HCT116 (cell line): ENCODE measurements around the gene VSIG10. TPM values are rescaled to one million over a fixed set of nuclear protein-coding genes. Genes with fewer than 3 reads are reported as not detected.

Experiments
- ATAC-seq: fragments of 200-7000 bp; cut with Tn5 transposase; 2 replicates; pipeline ENCODE4 v1.9.1; 2020; ENCODE audit warnings: mild to moderate bottlenecking, moderate library complexity
- BruUV-seq: library from RNA; stranded (reverse); fragments of 400-500 nt; replicated peaks from 2 replicates; lab custom pipeline; 2021; lab: Mats Ljungman, UMichigan
- CTCF ChIA-PET: fragments of 300-600 bp; sonication (Branson Sonifier 250); formaldehyde crosslinking; loops from one replicate; lab custom pipeline; 2021; ENCODE audit warnings: antibody characterized with exemption; lab: Charles Lee
- POLR2A ChIA-PET: fragments of 300-600, 350-600 bp; sonication (Branson Sonifier 250); formaldehyde crosslinking; loops from one replicate; lab custom pipeline; 2021; ENCODE audit warnings: antibody characterized with exemption; lab: Charles Lee
- RAD21 ChIA-PET, 2 experiments: fragments of 300-600 bp; sonication (Branson Sonifier 250); formaldehyde crosslinking; loops; one replicate each; lab custom pipeline; 2023; ENCODE audit warnings: low total read pairs in 2 of 2; ENCODE audit not compliant: uncharacterized antibody in 2 of 2, unreplicated experiment in 2 of 2, low non-redundant PET in 1 of 2; lab: Charles Lee
- DNase-seq: peaks from one replicate; pipeline ENCODE4 v3.0.0-alpha.2; 2010; ENCODE audit warnings: low read depth, low spot score
- H2AFZ ChIP-seq: fragments of 200-600 bp; shearing (Covaris generic), sonication (generic); 2 replicates; pipeline ENCODE4 v1.6.1; 2017; ENCODE audit warnings: low read depth, mixed run types, mixed read lengths, antibody characterized with exemption, low read length; ENCODE audit not compliant: poor library complexity, severe bottlenecking
- H3K27ac ChIP-seq: 2 replicates; pipeline ENCODE4 v1.5.1; 2012; ENCODE audit warnings: low read depth, low read length
- H3K27me3 ChIP-seq: fragments of 200-600 bp; sonication (generic); 2 replicates; pipeline ENCODE4 v1.6.1; 2016; ENCODE audit warnings: mixed run types, low read length, mixed read lengths; ENCODE audit not compliant: insufficient read depth
- H3K36me3 ChIP-seq, 2 experiments: fragments of 200-500 bp in 1 of 2; fragments of 200-600 bp in 1 of 2; sonication (Bioruptor generic) in 1 of 2; sonication (generic) in 1 of 2; 2 replicates each; pipeline versions ENCODE4 v1.5.1 to v1.6.1; 2014 to 2016; ENCODE audit warnings: low read length in 2 of 2, inconsistent platforms in 1 of 2, mixed read lengths in 1 of 2, mixed run types in 1 of 2; ENCODE audit not compliant: insufficient read depth in 2 of 2, control insufficient read depth in 1 of 2
- H3K4me1 ChIP-seq, 2 experiments: fragments of 200-600 bp in 1 of 2; sonication (generic) in 1 of 2; 2 replicates each; pipeline versions ENCODE4 v1.5.1 to v1.6.1; 2012 to 2017; ENCODE audit warnings: low read length in 2 of 2, inconsistent platforms in 1 of 2, mild to moderate bottlenecking in 1 of 2, mixed read lengths in 1 of 2, mixed run types in 1 of 2, moderate library complexity in 1 of 2; ENCODE audit not compliant: insufficient read depth in 2 of 2, control insufficient read depth in 1 of 2
- H3K4me2 ChIP-seq: fragments of 200-600 bp; sonication (generic); 2 replicates; pipeline ENCODE4 v1.6.1; 2017; ENCODE audit warnings: mixed run types, low read length, mixed read lengths
- H3K4me3 ChIP-seq, 2 experiments: fragments of 200-600 bp in 1 of 2; sonication (generic) in 1 of 2; replicated peaks in 1 of 2; 2 replicates each; pipeline ENCODE4 v1.5.1; 2011 to 2016; ENCODE audit warnings: low read length in 2 of 2, control low read depth in 1 of 2, low read depth in 1 of 2, mild to moderate bottlenecking in 1 of 2, mixed read lengths in 1 of 2, mixed run types in 1 of 2
- H3K79me2 ChIP-seq: fragments of 200-600 bp; sonication (generic); 2 replicates; pipeline ENCODE4 v1.6.1; 2017; ENCODE audit warnings: mild to moderate bottlenecking, mixed run types, low read length, moderate library complexity, mixed read lengths; ENCODE audit not compliant: insufficient read depth
- H3K9ac ChIP-seq: fragments of 200-600 bp; sonication (generic); 2 replicates; pipeline ENCODE4 v1.6.1; 2016; ENCODE audit warnings: low read length, mixed read lengths
- H3K9me2 ChIP-seq: fragments of 200-600 bp; sonication (generic), shearing (Covaris generic); 2 replicates; pipeline ENCODE4 v1.6.1; 2017; ENCODE audit warnings: mixed run types, mild to moderate bottlenecking, moderate library complexity; ENCODE audit not compliant: insufficient read depth
- H3K9me3 ChIP-seq, 2 experiments: fragments of 200-500 bp in 1 of 2; fragments of 200-600 bp in 1 of 2; sonication (Bioruptor generic) in 1 of 2; sonication (generic) in 1 of 2; 2 replicates each; pipeline ENCODE4 v1.6.1; 2014 to 2017; ENCODE audit warnings: low read length in 2 of 2, mixed read lengths in 2 of 2, inconsistent platforms in 1 of 2, low read depth in 1 of 2, mild to moderate bottlenecking in 1 of 2, mixed run types in 1 of 2, moderate library complexity in 1 of 2; ENCODE audit not compliant: control insufficient read depth in 1 of 2, insufficient read depth in 1 of 2
- H4K20me1 ChIP-seq: fragments of 200-600 bp; sonication (generic), shearing (Covaris generic); 2 replicates; pipeline ENCODE4 v1.6.1; 2017; ENCODE audit warnings: mixed run types, mild to moderate bottlenecking, moderate library complexity; ENCODE audit not compliant: insufficient read depth
- ATF3 ChIP-seq: IDR thresholded peaks from 2 replicates; pipeline ENCODE4 v1.6.1; 2012
- CEBPB ChIP-seq: IDR thresholded peaks from 2 replicates; pipeline ENCODE4 v1.6.1; 2012; ENCODE audit warnings: low read depth
- CTCF ChIP-seq, 3 experiments: fragments of 200-600 bp in 1 of 3; sonication (generic) in 1 of 3; IDR thresholded peaks in 2 of 3; conservative IDR thresholded peaks in 1 of 3; 2 replicates each; pipeline ENCODE4 v1.5.1; 2012 to 2017; ENCODE audit warnings: low read depth in 2 of 3, low read length in 2 of 3, antibody characterized with exemption in 1 of 3, borderline replicate concordance in 1 of 3, control low read depth in 1 of 3, mild to moderate bottlenecking in 1 of 3, mixed read lengths in 1 of 3, mixed run types in 1 of 3, moderate library complexity in 1 of 3; ENCODE audit not compliant: insufficient read depth in 1 of 3
- EGR1 ChIP-seq: IDR thresholded peaks from 2 replicates; pipeline ENCODE4 v1.6.1; 2012; ENCODE audit warnings: low read depth
- EZH2 ChIP-seq: fragments of 200-600 bp; sonication (generic); IDR thresholded peaks from 2 replicates; pipeline ENCODE4 v1.6.1; 2017; ENCODE audit warnings: antibody characterized with exemption, mixed run types
- EZH2phosphoT487 ChIP-seq: fragments of 200-600 bp; IDR thresholded peaks from 2 replicates; pipeline ENCODE4 v1.6.1; 2018; ENCODE audit warnings: antibody characterized with exemption, borderline replicate concordance
- FOSL1 ChIP-seq: IDR thresholded peaks from 2 replicates; pipeline ENCODE4 v1.6.1; 2012; ENCODE audit warnings: low read depth
- JUND ChIP-seq: IDR thresholded peaks from 2 replicates; pipeline ENCODE4 v1.6.1; 2012
- POLR2A ChIP-seq: IDR thresholded peaks from 2 replicates; pipeline ENCODE4 v1.7.0; 2011; ENCODE audit warnings: borderline replicate concordance; ENCODE audit not compliant: insufficient read depth, insufficient read length; ENCODE audit errors: extremely low read depth
- POLR2AphosphoS5 ChIP-seq: IDR thresholded peaks from 2 replicates; pipeline ENCODE4 v1.6.1; 2011; ENCODE audit warnings: mild to moderate bottlenecking, low read depth, low read length, moderate library complexity
- RAD21 ChIP-seq: IDR thresholded peaks from 2 replicates; pipeline ENCODE4 v1.6.1; 2012; ENCODE audit warnings: low read depth, mild to moderate bottlenecking
- REST ChIP-seq: IDR thresholded peaks from 2 replicates; pipeline ENCODE4 v1.6.1; 2012; ENCODE audit warnings: low read depth
- SRF ChIP-seq: IDR thresholded peaks from 2 replicates; pipeline ENCODE4 v1.6.1; 2012; ENCODE audit warnings: low read depth
- TCF7L2 ChIP-seq: IDR thresholded peaks from 2 replicates; pipeline ENCODE4 v1.7.0; 2011; ENCODE audit warnings: borderline replicate concordance, inconsistent platforms; ENCODE audit not compliant: insufficient read depth, insufficient read length; ENCODE audit errors: extremely low read depth
- YY1 ChIP-seq: IDR thresholded peaks from 2 replicates; pipeline ENCODE4 v1.6.1; 2011; ENCODE audit warnings: low read length, low read depth, moderate library complexity, mild to moderate bottlenecking; ENCODE audit not compliant: insufficient replicate concordance; ENCODE audit errors: extremely low read depth
- ZBTB33 ChIP-seq: IDR thresholded peaks from 2 replicates; pipeline ENCODE4 v1.6.1; 2011; ENCODE audit warnings: mild to moderate bottlenecking, low read length, moderate library complexity; ENCODE audit not compliant: insufficient replicate concordance; ENCODE audit errors: extremely low read depth
- ZFX ChIP-seq: fragments of 450-650 bp; IDR thresholded peaks from 2 replicates; pipeline ENCODE4 v1.6.1; 2017
- ZNF274 ChIP-seq: fragments of 200-500 bp; sonication (Bioruptor generic); IDR thresholded peaks from 2 replicates; pipeline ENCODE4 v1.6.1; 2014; ENCODE audit warnings: mild to moderate bottlenecking, low read depth, low read length, inconsistent platforms
- intact Hi-C: fragments of 100-400 bp; cut with micrococcal nuclease; formaldehyde crosslinking; loops from 2 replicates; pipeline ENCODE4 v1.10.0; 2022
- total RNA-seq: library from RNA; stranded (reverse); gene quantifications from one replicate; pipeline ENCODE4 v1.2.1, GENCODE V29; 2021; ENCODE audit not compliant: unreplicated experiment
- TF ChIP-seq, protein P1 (sequence below): IDR thresholded peaks from 2 replicates; pipeline ENCODE4 v1.6.1; 2012

The VSIG10 gene
- total RNA-seq, 1 experiment from 2014 or later, result 42.6 TPM

GRCh38 chr12:118070650-118071049 is 33.2 kb downstream of the VSIG10 start:
- H3K4me1 ChIP-seq, result no peaks in the 10 kb centered on the region
- H3K9ac ChIP-seq, result no peak overlapping the region
- no peaks in the 10 kb centered on the region for H3K9me2 ChIP-seq
- H3K4me3 ChIP-seq, result no peak overlapping the region
- no peak overlapping the region for H2AFZ ChIP-seq
- POLR2A ChIA-PET, result no interaction called here
- no peaks in the 10 kb centered on the region for H4K20me1 ChIP-seq
- TF ChIP-seq EZH2phosphoT487 (no peak), JUND (no peak), REST (no peak), EGR1 (no peak), ZNF274 (no peak), ATF3 (no peak), POLR2AphosphoS5 (no peak), CTCF (IDR thresholded peaks at IDR 0.05 in 2 of 3, conservative IDR thresholded peaks at IDR 0.05 in 1 of 3; ENCODE audit: borderline replicate concordance in 1 of 3, insufficient read depth in 1 of 3, low read depth in 2 of 3, low read length in 2 of 3) (no peak), SRF (no peak), FOSL1 (no peak), CEBPB (no peak), TCF7L2 (no peak), YY1 (no peak), EZH2 (no peak), ZFX (no peak), POLR2A (no peak), ZBTB33 (no peak), RAD21 (no peak)
- TF ChIP-seq, protein P1, sequence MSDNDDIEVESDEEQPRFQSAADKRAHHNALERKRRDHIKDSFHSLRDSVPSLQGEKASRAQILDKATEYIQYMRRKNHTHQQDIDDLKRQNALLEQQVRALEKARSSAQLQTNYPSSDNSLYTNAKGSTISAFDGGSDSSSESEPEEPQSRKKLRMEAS, result no peak
- H3K79me2 ChIP-seq, result no peaks in the 10 kb centered on the region
- RAD21 ChIA-PET, result no interaction called here
- CTCF ChIA-PET, result no interaction called here
- DNase-seq (no peak), ATAC-seq (no peak)
- H3K36me3 ChIP-seq, result peaks cover 0 to 12% of the 10 kb centered on the region in 2 experiments; a peak in 1 of 4 replicates
- BruUV-seq, result no TSS peak
- H3K4me2 ChIP-seq, result no peak overlapping the region
- intact Hi-C loops, result no loop called here
- no peaks in the 10 kb centered on the region for H3K9me3 ChIP-seq
- no peak overlapping the region for H3K27ac ChIP-seq
- no peaks in the 10 kb centered on the region for H3K27me3 ChIP-seq
